Measurements from ENCODE around the gene UBL3.

Gene UBL3

DNA sequence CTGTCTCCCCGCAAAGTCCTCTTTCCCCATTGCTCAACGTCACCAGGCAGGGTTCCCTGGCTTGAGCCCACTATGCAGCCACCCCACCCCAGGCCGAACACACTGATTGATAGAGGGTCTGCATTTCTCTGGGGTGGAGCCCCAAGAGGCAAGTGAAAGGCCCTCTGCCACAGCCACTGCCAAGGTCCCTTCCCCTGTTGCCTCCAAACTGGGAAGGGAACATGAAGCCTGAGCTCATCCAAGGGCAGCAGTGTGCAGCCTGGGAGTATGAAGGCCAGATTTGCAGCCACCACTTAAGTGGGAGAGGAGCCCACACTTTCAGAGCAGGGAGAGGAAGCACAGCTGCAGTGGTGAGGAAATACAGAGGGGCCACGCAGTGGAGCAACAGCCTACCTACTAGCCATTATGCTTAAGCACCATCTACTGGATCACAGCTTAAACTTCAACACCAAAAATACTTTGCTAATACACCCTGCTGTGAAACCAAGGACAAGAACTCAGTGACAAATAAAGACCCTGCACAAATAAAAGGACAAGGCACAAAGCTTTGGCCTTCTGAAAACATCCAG lies 48.6 kb downstream of the UBL3 start:
- Histone ChIP-seq H3K9ac (ENCODE audit: low read length in 5 of 5) (no peak overlapping the region), H3K4me3 (ENCODE audit: low read depth in 1 of 5, low read length in 5 of 5) (no peak overlapping the region), H3K36me3 (ENCODE audit: control insufficient read depth in 5 of 5, insufficient read depth in 5 of 5, low read length in 5 of 5) (no peaks in the 10 kb centered on the region), H3K27me3 (ENCODE audit: control insufficient read depth in 5 of 5, insufficient read depth in 4 of 5, low read length in 5 of 5) (no peaks in the 10 kb centered on the region), H3K27ac (ENCODE audit: low read depth, low read length) (no peak overlapping the region), H3K9me3 (ENCODE audit: control insufficient read depth in 5 of 5, low read length in 5 of 5) (no peaks in the 10 kb centered on the region), H3K4me1 (ENCODE audit: control insufficient read depth in 5 of 5, insufficient read depth in 5 of 5, low read length in 5 of 5) (peaks cover 0 to 21% (median 18%) of the 10 kb centered on the region in 5 donors)

DNA sequence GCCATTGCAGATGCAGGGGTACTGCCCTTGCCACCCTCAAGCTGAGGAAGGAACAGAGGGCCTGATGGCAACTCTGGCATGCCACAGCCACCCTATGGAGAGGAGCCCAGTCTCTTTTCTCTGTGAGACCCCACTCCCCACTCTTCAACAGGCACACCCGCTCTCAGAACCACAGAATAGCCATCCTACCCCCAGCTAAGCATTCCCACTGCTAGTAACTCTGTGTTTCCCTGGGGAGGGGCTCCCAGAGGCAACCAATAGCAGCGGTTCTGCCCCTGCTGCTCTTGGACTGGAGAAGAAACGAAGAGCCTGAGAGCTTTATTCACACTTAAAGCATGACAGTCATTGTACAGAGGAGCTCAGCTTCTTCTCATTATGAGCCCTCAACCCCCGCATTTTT lies 49.3 kb downstream of the UBL3 start:
- H3K4me1 ChIP-seq (ENCODE audit: control insufficient read depth in 5 of 5, insufficient read depth in 5 of 5, low read length in 5 of 5): peaks cover 0 to 21% (median 18%) of the 10 kb centered on the region in 5 donors
- H3K4me3 ChIP-seq (ENCODE audit: low read depth in 1 of 5, low read length in 5 of 5): no peak overlapping the region

DNA sequence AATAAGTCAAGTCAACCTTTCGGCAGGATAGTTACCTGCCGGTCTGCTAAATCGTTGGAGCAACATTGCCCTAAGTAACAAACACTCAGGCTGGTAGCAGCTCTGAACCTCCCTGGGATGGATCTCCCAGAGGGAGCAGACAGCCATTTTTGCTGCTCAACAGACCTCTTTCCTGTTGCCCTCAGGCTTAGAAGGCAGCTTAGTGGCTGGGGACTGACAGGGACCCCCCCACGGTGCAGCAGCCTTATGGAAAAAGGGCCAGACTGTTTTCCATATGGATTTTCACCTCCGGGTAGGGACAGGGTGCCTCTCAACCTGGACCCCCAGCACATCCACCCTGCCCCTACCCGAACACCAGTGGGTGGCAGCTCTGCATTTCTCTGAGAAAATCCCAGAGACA lies 49.7 kb downstream of the UBL3 start:
- no peak overlapping the region for H3K4me3 ChIP-seq (ENCODE audit: low read depth in 1 of 5, low read length in 5 of 5)
- H3K36me3 ChIP-seq (ENCODE audit: control insufficient read depth in 5 of 5, insufficient read depth in 5 of 5, low read length in 5 of 5): no peaks in the 10 kb centered on the region
- no peaks in the 10 kb centered on the region for H3K27me3 ChIP-seq (ENCODE audit: control insufficient read depth in 5 of 5, insufficient read depth in 4 of 5, low read length in 5 of 5)
- H3K27ac ChIP-seq (ENCODE audit: low read depth, low read length): no peak overlapping the region
- H3K4me1 ChIP-seq (ENCODE audit: control insufficient read depth in 5 of 5, insufficient read depth in 5 of 5, low read length in 5 of 5): peaks cover 0 to 21% (median 18%) of the 10 kb centered on the region in 5 donors
- no peak overlapping the region for H3K9ac ChIP-seq (ENCODE audit: low read length in 5 of 5)
- H3K9me3 ChIP-seq (ENCODE audit: control insufficient read depth in 5 of 5, low read length in 5 of 5): no peaks in the 10 kb centered on the region

More for the DNA sequence above, 49.3 kb downstream of the UBL3 start:
- H3K9me3 ChIP-seq (ENCODE audit: control insufficient read depth in 5 of 5, low read length in 5 of 5): no peaks in the 10 kb centered on the region
- no peak overlapping the region for H3K27ac ChIP-seq (ENCODE audit: low read depth, low read length)
- no peaks in the 10 kb centered on the region for H3K27me3 ChIP-seq (ENCODE audit: control insufficient read depth in 5 of 5, insufficient read depth in 4 of 5, low read length in 5 of 5)
- H3K36me3 ChIP-seq (ENCODE audit: control insufficient read depth in 5 of 5, insufficient read depth in 5 of 5, low read length in 5 of 5): no peaks in the 10 kb centered on the region
- H3K9ac ChIP-seq (ENCODE audit: low read length in 5 of 5): no peak overlapping the region

DNA sequence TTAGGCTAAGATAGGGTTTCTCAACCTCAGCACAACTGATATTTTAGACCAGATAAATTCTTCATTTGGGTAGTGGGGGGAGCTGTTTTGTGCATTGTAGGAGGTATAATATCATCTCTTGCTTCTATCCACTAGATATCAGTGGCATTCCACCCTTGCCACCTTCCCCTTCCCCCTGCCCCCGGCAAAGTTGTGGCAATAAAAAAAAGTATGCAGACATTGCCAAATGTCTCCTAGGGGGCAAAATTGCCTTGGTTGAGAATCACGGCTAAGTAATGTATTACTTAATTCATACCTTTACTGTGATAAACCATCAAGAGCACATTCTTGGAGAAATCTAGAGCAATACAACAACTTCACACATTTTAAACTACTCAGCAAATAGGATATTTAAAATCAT lies 51.4 kb downstream of the UBL3 start:
- Histone ChIP-seq H3K9ac (ENCODE audit: low read length in 5 of 5) (no peak overlapping the region), H3K36me3 (ENCODE audit: control insufficient read depth in 5 of 5, insufficient read depth in 5 of 5, low read length in 5 of 5) (no peaks in the 10 kb centered on the region), H3K4me1 (ENCODE audit: control insufficient read depth in 5 of 5, insufficient read depth in 5 of 5, low read length in 5 of 5) (peaks cover 0 to 21% (median 18%) of the 10 kb centered on the region in 5 donors), H3K9me3 (ENCODE audit: control insufficient read depth in 5 of 5, low read length in 5 of 5) (no peaks in the 10 kb centered on the region), H3K4me3 (ENCODE audit: low read depth in 1 of 5, low read length in 5 of 5) (no peak overlapping the region), H3K27ac (ENCODE audit: low read depth, low read length) (no peak overlapping the region), H3K27me3 (ENCODE audit: control insufficient read depth in 5 of 5, insufficient read depth in 4 of 5, low read length in 5 of 5) (no peaks in the 10 kb centered on the region)

DNA sequence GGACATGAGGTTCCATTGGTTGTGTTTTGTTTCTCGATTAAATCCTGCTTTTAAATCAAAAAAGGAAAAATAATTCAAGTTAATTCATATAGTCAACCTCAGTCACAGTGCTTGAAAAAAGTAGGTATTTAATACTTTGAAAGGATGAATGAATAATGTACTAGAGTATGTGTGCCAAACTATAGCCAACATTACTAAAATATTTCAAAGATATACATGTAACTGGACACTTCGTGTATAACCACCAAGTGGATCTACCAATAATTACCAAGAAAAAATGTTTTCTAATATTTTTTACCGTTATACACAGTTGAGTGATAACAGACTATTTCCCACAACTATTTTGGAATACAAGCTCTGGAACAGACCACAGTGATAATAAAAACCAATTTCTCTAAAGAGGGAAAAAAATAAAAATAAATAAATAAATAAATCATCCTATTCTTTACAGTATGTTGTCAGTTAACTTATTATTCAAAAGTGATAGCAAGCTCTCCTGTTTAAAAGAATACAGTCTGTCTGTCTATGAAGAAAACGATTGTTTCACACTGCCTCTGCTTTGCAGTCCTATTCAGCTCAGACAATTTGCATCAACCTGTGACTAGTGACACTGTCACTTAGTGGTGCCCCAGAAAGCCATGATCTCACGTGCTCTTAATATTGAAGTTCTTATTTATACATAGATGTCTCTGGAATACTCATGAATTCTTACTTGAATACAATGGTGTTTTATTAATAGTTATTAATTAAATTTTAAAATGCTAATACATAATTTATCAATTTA lies 58.2 kb downstream of the UBL3 start:
- H3K4me3 ChIP-seq (ENCODE audit: low read depth in 1 of 5, low read length in 5 of 5): no peak overlapping the region
- H3K4me1 ChIP-seq (ENCODE audit: control insufficient read depth in 5 of 5, insufficient read depth in 5 of 5, low read length in 5 of 5): peaks cover 0 to 6% (median 2%) of the 10 kb centered on the region in 5 donors
- H3K27ac ChIP-seq (ENCODE audit: low read depth, low read length): no peak overlapping the region
- no peaks in the 10 kb centered on the region for H3K27me3 ChIP-seq (ENCODE audit: control insufficient read depth in 5 of 5, insufficient read depth in 4 of 5, low read length in 5 of 5)
- H3K36me3 ChIP-seq (ENCODE audit: control insufficient read depth in 5 of 5, insufficient read depth in 5 of 5, low read length in 5 of 5): no peaks in the 10 kb centered on the region
- no peaks in the 10 kb centered on the region for H3K9me3 ChIP-seq (ENCODE audit: control insufficient read depth in 5 of 5, low read length in 5 of 5)
- H3K9ac ChIP-seq (ENCODE audit: low read length in 5 of 5): no peak overlapping the region

DNA sequence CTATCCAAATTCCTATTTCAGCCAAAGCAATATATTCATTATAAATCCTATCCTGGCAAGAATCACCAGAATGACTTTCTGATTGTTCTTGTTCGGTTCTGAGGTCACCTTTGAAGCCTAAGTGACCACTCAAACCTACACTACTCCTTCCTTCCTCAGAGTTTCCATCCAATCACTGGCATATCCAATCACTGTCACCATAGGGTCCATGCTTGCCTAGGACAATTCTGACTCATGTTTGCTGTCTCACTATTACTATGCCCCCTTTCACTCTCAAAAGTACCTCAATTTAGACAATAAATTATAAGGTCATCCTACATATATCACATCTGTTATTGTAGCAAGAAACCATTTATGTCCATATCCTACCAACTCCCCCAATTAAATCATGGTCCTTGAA lies 58.9 kb downstream of the UBL3 start:
- no peak overlapping the region for H3K4me3 ChIP-seq (ENCODE audit: low read depth in 1 of 5, low read length in 5 of 5)
- no peaks in the 10 kb centered on the region for H3K27me3 ChIP-seq (ENCODE audit: control insufficient read depth in 5 of 5, insufficient read depth in 4 of 5, low read length in 5 of 5)
- H3K9ac ChIP-seq (ENCODE audit: low read length in 5 of 5): no peak overlapping the region
- H3K36me3 ChIP-seq (ENCODE audit: control insufficient read depth in 5 of 5, insufficient read depth in 5 of 5, low read length in 5 of 5): no peaks in the 10 kb centered on the region
- H3K9me3 ChIP-seq (ENCODE audit: control insufficient read depth in 5 of 5, low read length in 5 of 5): no peaks in the 10 kb centered on the region
- no peak overlapping the region for H3K27ac ChIP-seq (ENCODE audit: low read depth, low read length)
- peaks cover 0 to 6% (median 2%) of the 10 kb centered on the region in 5 donors for H3K4me1 ChIP-seq (ENCODE audit: control insufficient read depth in 5 of 5, insufficient read depth in 5 of 5, low read length in 5 of 5)

DNA sequence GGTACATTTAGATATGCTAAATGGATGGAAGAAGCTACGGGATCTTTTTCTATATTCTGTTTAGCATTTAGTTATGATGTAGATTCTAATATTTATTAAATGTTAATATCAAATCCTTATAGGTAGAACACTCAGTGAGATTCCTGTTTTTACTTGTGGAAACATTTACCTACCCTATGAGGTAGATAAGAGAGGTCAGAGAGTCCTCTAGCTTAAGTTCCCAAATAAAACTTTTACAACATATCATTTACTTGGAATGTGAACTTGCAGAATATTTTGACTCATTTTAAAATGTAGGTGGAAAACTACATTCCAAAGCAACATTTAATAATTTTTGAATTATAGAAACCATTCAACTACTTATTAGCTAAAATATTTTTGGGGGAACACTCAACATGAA lies 63.7 kb downstream of the UBL3 start:
- Histone ChIP-seq H3K9me3 (ENCODE audit: control insufficient read depth in 5 of 5, low read length in 5 of 5) (no peaks in the 10 kb centered on the region), H3K27ac (ENCODE audit: low read depth, low read length) (no peak overlapping the region), H3K9ac (ENCODE audit: low read length in 5 of 5) (no peak overlapping the region), H3K36me3 (ENCODE audit: control insufficient read depth in 5 of 5, insufficient read depth in 5 of 5, low read length in 5 of 5) (no peaks in the 10 kb centered on the region), H3K27me3 (ENCODE audit: control insufficient read depth in 5 of 5, insufficient read depth in 4 of 5, low read length in 5 of 5) (no peaks in the 10 kb centered on the region), H3K4me1 (ENCODE audit: control insufficient read depth in 5 of 5, insufficient read depth in 5 of 5, low read length in 5 of 5) (peaks cover 0 to 7% (median 3%) of the 10 kb centered on the region in 5 donors), H3K4me3 (ENCODE audit: low read depth in 1 of 5, low read length in 5 of 5) (no peak overlapping the region)

DNA sequence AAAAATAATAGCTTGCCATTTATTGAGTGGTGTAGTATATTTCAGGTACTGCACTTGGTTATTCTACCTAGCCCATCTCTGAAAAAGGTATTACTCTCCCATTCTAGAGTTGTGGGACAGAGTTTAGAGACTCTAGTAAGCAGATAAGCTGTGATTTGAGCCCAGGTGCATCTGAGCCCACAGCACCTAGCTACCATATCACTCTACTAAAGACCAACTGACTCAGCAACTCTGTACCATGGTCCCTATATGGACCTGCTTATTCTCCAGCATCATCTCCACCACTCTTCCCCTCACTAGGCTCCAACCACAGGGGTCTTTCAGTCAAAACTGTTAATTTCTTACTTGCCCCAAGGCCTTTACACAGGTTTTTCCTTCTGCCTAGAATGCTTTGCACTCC lies 64.4 kb downstream of the UBL3 start:
- no peak overlapping the region for H3K27ac ChIP-seq (ENCODE audit: low read depth, low read length)
- H3K36me3 ChIP-seq (ENCODE audit: control insufficient read depth in 5 of 5, insufficient read depth in 5 of 5, low read length in 5 of 5): no peaks in the 10 kb centered on the region
- peaks cover 0 to 7% (median 3%) of the 10 kb centered on the region in 5 donors for H3K4me1 ChIP-seq (ENCODE audit: control insufficient read depth in 5 of 5, insufficient read depth in 5 of 5, low read length in 5 of 5)
- no peak overlapping the region for H3K9ac ChIP-seq (ENCODE audit: low read length in 5 of 5)
- no peak overlapping the region for H3K4me3 ChIP-seq (ENCODE audit: low read depth in 1 of 5, low read length in 5 of 5)
- no peaks in the 10 kb centered on the region for H3K9me3 ChIP-seq (ENCODE audit: control insufficient read depth in 5 of 5, low read length in 5 of 5)
- no peaks in the 10 kb centered on the region for H3K27me3 ChIP-seq (ENCODE audit: control insufficient read depth in 5 of 5, insufficient read depth in 4 of 5, low read length in 5 of 5)

DNA sequence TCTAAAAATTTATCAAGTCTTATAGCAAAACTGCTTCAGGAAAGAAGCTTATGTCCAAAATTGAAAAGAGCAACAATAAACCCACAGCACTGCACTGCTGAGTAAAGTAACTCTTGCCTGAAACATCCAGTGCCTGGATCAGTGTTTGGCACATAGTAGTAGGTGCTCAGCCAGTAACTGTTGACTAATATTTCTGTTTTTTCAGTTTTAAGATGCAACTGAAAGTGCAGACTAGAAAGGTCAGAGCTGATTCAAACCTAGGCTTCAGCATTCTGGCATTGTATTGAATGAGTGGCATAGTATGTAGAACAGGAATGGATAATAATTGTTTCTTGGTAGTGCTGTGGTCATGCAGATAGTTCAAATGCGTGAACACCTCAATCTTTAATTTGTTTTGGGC lies 67.6 kb downstream of the UBL3 start:
- Histone ChIP-seq H3K4me1 (ENCODE audit: control insufficient read depth in 5 of 5, insufficient read depth in 5 of 5, low read length in 5 of 5) (peaks cover 0 to 7% (median under 1%) of the 10 kb centered on the region in 5 donors), H3K36me3 (ENCODE audit: control insufficient read depth in 5 of 5, insufficient read depth in 5 of 5, low read length in 5 of 5) (no peaks in the 10 kb centered on the region), H3K4me3 (ENCODE audit: low read depth in 1 of 5, low read length in 5 of 5) (no peak overlapping the region), H3K27me3 (ENCODE audit: control insufficient read depth in 5 of 5, insufficient read depth in 4 of 5, low read length in 5 of 5) (no peaks in the 10 kb centered on the region), H3K9me3 (ENCODE audit: control insufficient read depth in 5 of 5, low read length in 5 of 5) (no peaks in the 10 kb centered on the region), H3K9ac (ENCODE audit: low read length in 5 of 5) (no peak overlapping the region), H3K27ac (ENCODE audit: low read depth, low read length) (no peak overlapping the region)

DNA sequence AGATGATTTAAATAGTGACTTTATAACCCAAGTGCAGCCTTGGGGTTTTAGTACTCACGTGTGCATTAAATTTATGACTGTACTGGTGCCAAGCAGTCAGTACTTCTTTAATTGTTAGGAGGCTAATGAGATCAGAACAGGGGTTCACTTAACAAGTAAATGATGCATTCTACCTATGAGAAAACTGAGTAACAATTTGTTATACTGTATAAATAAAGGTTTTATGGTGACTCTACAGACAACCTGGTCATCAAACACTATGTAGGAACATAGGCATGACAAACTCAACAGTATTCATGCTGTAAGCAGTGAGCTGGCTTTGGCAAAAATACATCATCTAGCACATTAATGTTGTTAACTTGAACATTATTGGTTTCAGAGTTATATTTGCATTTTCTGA lies 75.6 kb downstream of the UBL3 start:
- no peaks in the 10 kb centered on the region for H3K9me3 ChIP-seq (ENCODE audit: control insufficient read depth in 5 of 5, low read length in 5 of 5)
- H3K27ac ChIP-seq (ENCODE audit: low read depth, low read length): no peak overlapping the region

More for the DNA sequence above, 75.6 kb downstream of the UBL3 start:
- Histone ChIP-seq H3K4me1 (ENCODE audit: control insufficient read depth in 5 of 5, insufficient read depth in 5 of 5, low read length in 5 of 5) (no peaks in the 10 kb centered on the region), H3K36me3 (ENCODE audit: control insufficient read depth in 5 of 5, insufficient read depth in 5 of 5, low read length in 5 of 5) (peaks cover 0 to 10% (median 4%) of the 10 kb centered on the region in 5 donors), H3K9ac (ENCODE audit: low read length in 5 of 5) (no peak overlapping the region), H3K27me3 (ENCODE audit: control insufficient read depth in 5 of 5, insufficient read depth in 4 of 5, low read length in 5 of 5) (no peaks in the 10 kb centered on the region), H3K4me3 (ENCODE audit: low read depth in 1 of 5, low read length in 5 of 5) (no peak overlapping the region)

Data from subcutaneous abdominal adipose tissue (tissue), 5 donors.